GM11168 (cell line): ENCODE data around the gene LEAP2.

Source experiments
- in situ Hi-C: fragments of 300-500 bp; cut with MboI; formaldehyde crosslinking; loops from one replicate; pipeline ENCODE4 v1.12.0; 2022; ENCODE audit warnings: low sequenced_read_pairs; ENCODE audit not compliant: unreplicated experiment

Gene LEAP2

GRCh38 chr5:132873119-132873929 lies at the start of gene LEAP2:
Gene LEAP2, plus strand, starts transcription at chr5:132873668. Its CDS starts 27 bp downstream, at chr5:132873695.
- in situ Hi-C loops: no loop called here

- in situ Hi-C loops: loop anchor here (10.0 kb wide), 1 partner anchor 440 kb away; no protein-coding TSS in a partner anchor
Measured at GRCh38 chr5:132824426-132824825, 49.0 kb upstream of the LEAP2 start.

GRCh38 chr5:132825033-132825833 lies 48.2 kb upstream of the LEAP2 start:
- in situ Hi-C loops: loop anchor here (10.0 kb wide), 1 partner anchor 440 kb away; no protein-coding TSS in a partner anchor

- in situ Hi-C loops: loop anchor here (10.0 kb wide), 1 partner anchor 441 kb away; no protein-coding TSS in a partner anchor
Measured at GRCh38 chr5:132825834-132826391, 47.6 kb upstream of the LEAP2 start.

DNA sequence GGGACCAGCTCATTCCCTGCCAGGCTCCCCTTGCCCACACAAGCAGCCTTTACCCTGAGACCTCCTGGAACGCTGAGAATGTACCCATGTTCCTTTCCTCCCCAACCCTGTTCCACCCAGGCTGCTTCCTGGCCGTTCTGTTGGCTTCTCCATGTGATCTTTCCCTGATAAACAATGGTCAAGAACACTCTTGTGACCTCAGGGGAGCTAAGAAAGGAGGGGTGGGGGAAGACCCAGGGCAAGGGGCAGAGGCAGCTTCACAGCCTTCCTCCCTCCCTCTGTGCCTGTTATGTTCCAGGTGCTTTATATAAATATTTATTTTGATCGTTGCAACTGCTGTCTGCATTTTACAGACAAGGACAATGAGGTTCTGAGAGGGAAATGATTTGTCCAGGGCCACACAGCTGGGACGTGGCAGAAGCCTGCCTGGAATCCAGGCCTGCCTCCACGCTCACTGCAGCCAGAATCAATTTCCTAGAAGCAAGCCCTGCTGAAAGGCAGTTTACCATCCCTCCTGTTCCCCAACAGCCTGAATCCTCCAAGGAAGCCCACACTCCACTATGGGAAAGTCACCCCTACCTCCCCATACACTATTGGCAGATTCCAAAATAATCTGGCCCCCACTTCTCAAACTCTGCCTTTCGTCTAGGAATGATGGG lies 46.9 kb upstream of the LEAP2 start:
- in situ Hi-C loops: loop anchor here (10.0 kb wide), 1 partner anchor 442 kb away; no protein-coding TSS in a partner anchor

DNA sequence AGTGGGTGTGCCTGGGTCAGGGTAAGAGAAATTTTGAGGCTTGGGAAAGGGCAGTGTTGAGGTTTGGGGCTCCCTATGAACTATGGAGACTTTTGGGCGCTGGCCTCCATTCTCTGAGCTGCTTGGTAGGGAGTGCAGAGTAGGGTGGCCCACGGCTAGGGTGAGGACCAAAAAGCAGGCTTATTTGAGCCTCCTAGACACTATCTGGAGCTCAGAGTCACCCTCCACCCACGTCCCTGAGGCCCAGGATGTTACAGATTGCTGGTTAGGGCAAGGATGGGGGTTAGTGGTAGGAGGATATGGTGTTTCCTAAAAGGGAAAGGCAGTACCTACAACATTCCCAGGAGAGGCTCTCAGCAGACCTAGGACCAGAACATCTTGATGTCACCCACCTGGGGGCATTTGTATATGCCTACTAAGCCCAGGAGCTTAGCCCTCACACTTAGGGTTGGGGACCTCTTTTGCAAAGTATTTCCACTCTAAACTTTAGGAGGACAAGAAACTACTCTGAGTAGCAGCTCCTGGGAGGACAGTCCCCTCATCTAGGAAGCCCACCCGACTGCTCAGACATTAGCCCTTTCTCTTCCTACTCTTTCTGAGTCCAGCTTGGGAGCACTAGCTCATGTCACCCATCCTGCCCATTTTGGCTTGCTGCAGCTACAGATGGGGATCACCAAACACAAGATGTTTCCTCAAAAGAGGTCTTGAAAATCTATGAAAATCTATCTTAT lies 45.4 kb upstream of the LEAP2 start:
- in situ Hi-C loops: loop anchor here (10.0 kb wide), 1 partner anchor 443 kb away; no protein-coding TSS in a partner anchor

- in situ Hi-C loops: loop anchor here (10.0 kb wide), 1 partner anchor 444 kb away; no protein-coding TSS in a partner anchor
Measured at GRCh38 chr5:132828846-132829494, 44.5 kb upstream of the LEAP2 start.

DNA sequence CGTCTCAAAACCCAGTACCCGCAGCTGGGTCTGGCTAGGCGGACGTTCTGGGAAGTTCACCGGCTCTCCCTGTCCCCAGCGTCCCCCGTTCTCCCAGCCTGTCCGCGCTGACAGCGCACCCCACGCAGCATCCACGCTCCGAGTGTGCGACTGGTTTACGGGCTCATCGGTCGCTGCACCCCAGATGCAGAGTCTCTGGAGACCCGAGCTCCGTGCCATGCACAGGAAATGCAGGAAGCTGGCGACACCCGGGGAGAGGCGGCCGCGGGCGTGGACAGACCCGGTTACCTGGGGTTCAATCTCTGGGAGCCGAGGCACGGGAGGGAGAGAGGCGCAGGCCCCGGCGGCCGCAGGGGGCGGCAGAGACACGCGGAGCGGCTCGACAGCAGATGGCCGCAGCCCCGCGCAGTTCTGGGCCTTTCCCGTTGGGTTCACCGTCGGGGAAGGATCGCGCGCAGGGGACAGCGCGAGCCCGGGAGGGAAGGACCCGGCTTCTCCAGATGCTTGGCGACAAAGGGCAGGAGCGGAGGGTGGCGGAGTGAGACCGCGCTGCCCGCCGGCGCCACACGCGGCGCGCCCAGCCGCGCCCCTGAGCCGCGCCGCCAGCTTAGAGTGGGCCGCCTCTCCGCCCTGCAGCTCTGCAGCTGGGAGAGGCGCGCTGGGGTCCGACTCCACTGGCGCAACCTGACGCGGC lies 43.6 kb upstream of the LEAP2 start:
- in situ Hi-C loops: loop anchor here (10.0 kb wide), 1 partner anchor 445 kb away; no protein-coding TSS in a partner anchor

DNA sequence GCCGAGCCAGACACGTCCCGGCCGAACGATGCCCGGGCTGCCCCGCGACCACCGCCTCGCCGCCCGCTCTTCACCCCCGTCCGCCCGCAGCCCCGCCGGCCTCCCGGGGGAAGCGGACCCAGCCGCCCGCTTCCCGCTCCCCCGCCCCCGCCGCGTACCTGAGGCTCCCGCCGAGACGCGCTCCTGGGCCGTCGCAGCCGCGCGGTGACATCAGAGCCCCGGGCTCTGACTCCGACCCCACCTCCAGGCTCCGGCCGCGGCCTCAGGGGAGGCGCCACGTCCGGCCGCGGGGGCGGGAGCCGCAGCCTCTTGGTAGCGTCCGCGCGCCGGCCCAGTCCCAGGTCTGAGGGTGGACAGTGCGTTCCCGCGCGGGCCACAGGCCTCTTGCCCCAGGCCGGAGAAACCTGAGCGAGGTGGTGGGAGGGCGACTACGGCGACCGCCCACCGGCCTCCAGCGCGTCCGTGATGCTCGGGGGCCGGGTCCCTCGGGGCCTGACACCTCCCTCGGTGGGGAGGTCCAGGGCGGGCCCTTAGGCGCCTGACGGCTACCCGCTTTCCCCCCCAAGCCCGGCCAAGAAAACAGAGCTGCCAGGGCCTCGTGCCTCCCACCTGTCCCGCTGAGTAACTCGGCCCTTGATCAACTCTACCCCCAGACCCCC lies 42.9 kb upstream of the LEAP2 start, which contains the start of gene SHROOM1:
Gene SHROOM1 (minus strand): TSS at position 212 of the 659 bp plus-strand sequence. CDS start 4,507 bp downstream, outside the sequence.
- in situ Hi-C loops: no loop called here

DNA sequence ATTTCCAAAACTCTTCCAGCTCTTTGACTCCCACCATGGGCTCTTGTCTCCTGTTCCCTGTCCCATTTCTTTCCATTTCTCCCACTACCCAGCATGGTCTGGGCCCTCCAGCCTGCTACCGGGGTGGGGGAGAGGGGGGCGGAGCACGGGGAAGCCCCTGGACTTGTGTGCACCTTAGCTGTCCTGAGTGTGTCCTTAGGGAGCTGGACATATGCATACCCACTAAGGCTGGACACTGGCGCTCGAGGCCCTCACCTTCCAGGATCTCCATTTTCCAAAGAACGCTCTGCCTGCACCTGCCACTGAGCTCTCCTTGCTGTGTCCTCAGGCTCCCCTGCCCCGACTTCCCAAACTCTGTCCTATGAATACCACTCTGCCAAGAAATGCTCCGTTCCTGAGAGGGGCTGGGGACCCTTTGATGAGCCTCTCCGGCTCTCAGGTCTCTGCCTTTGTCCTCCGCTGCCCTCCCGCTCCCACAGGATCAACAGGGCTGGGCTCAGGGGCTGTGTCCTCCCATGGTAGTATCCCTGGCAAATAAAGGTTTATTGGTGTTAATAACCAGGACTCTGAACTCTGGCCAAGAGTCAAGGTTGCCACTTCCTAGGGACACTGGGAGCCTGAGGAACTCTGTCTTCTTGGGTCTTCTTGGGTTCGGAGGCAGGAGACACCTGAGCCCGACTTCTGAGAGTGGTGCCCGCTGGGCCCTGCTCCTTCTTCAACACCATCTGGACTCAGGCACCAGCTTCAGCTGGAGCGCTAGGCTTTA lies 42.2 kb upstream of the LEAP2 start:
- in situ Hi-C loops: no loop called here

DNA sequence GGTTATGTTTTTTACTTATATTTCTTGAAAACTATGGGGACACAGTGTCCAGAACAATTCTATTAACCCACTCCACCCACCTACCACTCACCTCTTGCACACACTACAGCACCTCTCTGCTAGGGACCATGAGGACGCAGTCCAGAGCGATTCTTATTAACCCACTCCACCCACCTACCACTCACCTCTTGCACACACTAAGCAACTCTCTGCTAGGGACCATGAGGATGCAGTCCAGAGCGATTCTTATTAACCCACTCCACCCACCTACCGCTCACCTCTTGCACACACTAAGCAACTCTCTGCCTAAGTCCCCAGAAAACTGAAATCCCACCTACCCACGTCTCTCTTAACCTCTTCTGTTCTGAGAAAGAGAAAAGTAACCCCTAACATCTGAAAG lies 40.9 kb upstream of the LEAP2 start:
- in situ Hi-C loops: no loop called here

DNA sequence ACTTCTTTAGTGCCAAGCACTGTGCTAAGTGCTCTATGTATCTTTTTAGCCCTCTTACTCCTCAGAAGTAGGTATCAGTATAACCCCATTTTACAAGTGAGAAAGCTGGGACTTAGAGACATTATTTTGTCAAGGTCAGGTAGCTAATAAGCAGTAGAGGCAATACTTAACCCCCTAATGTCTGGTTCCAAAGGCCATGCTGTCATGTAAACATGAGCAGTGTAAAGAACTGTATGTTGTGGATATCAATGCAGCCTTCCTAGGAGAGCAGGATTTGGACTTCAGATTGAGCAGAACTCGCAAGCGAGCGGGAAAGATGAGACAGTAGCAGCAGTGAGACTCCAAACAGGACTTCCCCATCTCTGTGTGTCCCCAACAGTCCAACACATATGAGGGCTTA lies 39.4 kb upstream of the LEAP2 start:
- in situ Hi-C loops: no loop called here

DNA sequence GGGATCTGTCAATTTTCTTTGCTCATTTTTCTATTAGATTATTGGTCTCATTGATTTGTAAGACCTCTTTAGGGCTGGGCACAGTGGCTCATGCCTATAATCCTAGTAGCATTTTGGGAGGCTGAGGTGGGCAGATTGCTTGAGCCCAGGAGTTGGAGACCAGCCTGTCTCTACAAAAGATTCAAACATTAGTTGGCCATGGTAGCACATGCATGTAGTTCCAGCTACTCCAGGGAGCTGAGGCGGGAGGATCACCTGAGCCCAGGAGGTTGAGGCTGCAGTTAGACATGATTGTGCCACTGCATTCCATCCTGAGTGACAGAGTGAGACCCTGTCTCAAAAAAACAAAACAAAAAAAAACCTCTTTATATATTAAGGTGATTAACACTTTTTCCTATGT lies 36.6 kb upstream of the LEAP2 start:
- in situ Hi-C loops: no loop called here

- in situ Hi-C loops: no loop called here
Measured at GRCh38 chr5:132837868-132838267, 35.6 kb upstream of the LEAP2 start.

GRCh38 chr5:132838516-132839282 lies 34.8 kb upstream of the LEAP2 start:
- in situ Hi-C loops: no loop called here
